Ishikawa (cell line): ENCODE results near the gene C11orf87.

Source experiments
- EP300 ChIP-seq: IDR thresholded peaks from 2 replicates; pipeline ENCODE4 v1.6.1; 2012; ENCODE audit warnings: borderline replicate concordance
- NFIC ChIP-seq: IDR thresholded peaks from 2 replicates; pipeline ENCODE4 v1.6.1; 2012
- TCF12 ChIP-seq: IDR thresholded peaks from 2 replicates; pipeline ENCODE4 v1.6.1; 2012; ENCODE audit warnings: low read depth
- ZBTB7A ChIP-seq: IDR thresholded peaks from 2 replicates; pipeline ENCODE4 v1.6.1; 2012; ENCODE audit warnings: low read depth
- TF ChIP-seq, protein P1 (sequence below): IDR thresholded peaks from 2 replicates; pipeline ENCODE4 v1.6.1; 2012

DNA sequence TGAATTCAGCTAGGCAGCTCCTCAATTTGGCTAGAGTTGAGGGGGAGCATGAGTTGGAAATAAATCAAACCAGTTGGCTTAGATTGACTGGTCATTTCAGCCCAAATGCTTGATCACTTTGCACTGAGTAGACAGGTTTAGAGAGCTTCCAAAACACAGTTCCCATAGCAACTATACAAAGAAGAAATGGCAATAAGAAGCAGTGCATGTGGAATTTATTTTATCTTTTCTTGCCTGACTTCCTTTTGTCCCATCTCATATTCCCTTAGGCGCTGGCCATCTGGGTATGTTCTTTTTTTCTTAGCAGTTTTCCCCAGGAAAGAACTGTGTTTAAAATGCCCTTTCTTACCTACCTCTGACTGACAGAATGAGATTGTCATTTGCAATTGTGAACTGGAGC is 38.7 kb upstream of the C11orf87 start:
- TF ChIP-seq NFIC (no peak), ZBTB7A (no peak), EP300 (no peak), TCF12 (no peak)
- TF ChIP-seq, protein P1, sequence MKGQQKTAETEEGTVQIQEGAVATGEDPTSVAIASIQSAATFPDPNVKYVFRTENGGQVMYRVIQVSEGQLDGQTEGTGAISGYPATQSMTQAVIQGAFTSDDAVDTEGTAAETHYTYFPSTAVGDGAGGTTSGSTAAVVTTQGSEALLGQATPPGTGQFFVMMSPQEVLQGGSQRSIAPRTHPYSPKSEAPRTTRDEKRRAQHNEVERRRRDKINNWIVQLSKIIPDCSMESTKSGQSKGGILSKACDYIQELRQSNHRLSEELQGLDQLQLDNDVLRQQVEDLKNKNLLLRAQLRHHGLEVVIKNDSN, result no peak
